Measurements from ENCODE around the gene CC2D2A. TPM values are rescaled to one million over a fixed set of nuclear protein-coding genes. Genes with fewer than 3 reads are reported as not detected.
A peak's percentile ranks its signal among the peaks of the same experiment; 100 is the strongest.

The CC2D2A gene
- total RNA-seq, 1 donor from 2014 or later, result 26.2 TPM

- Mint-ChIP-seq H3K27ac (ENCODE audit: unreplicated experiment) (no peak overlapping the region), H3K36me3 (ENCODE audit: low read depth) (peaks cover 14% of the 10 kb centered on the region), H3K27me3 (ENCODE audit: low read depth) (no peaks in the 10 kb centered on the region), H3K9me3 (peaks cover 3% of the 10 kb centered on the region), H3K4me1 (peaks cover 14% of the 10 kb centered on the region), H3K4me3 (no peak overlapping the region)
- no peak for DNase-seq (ENCODE audit: low read depth, low spot score)
- no peak for TF ChIP-seq CTCF (conservative IDR thresholded peaks at IDR 0.05)
These were observed 32.7 kb downstream of the CC2D2A start for GRCh38 chr4:15502384-15502783.

- peaks cover 8% of the 10 kb centered on the region for H3K4me1 Mint-ChIP-seq
- no peaks in the 10 kb centered on the region for H3K9me3 Mint-ChIP-seq
- no peak for TF ChIP-seq CTCF (conservative IDR thresholded peaks at IDR 0.05)
- H3K27ac Mint-ChIP-seq (ENCODE audit: unreplicated experiment), result no peak overlapping the region
- no peak overlapping the region for H3K4me3 Mint-ChIP-seq
- no peak for DNase-seq (ENCODE audit: low read depth, low spot score)
- no peaks in the 10 kb centered on the region for H3K27me3 Mint-ChIP-seq (ENCODE audit: low read depth)
- peaks cover 9% of the 10 kb centered on the region for H3K36me3 Mint-ChIP-seq (ENCODE audit: low read depth)
These were observed 34.4 kb downstream of the CC2D2A start for GRCh38 chr4:15504041-15504440.

GRCh38 chr4:15506464-15506863, 36.8 kb downstream of the CC2D2A start:
- H3K36me3 Mint-ChIP-seq (ENCODE audit: low read depth), result peaks cover 11% of the 10 kb centered on the region
- H3K27ac Mint-ChIP-seq (ENCODE audit: unreplicated experiment), result no peak overlapping the region
- H3K4me3 Mint-ChIP-seq, result no peak overlapping the region

GRCh38 chr4:15507679-15508078, 38.0 kb downstream of the CC2D2A start:
- no peak for TF ChIP-seq CTCF (conservative IDR thresholded peaks at IDR 0.05)
- Mint-ChIP-seq H3K4me1 (no peaks in the 10 kb centered on the region), H3K4me3 (no peak overlapping the region), H3K9me3 (no peaks in the 10 kb centered on the region), H3K27ac (ENCODE audit: unreplicated experiment) (no peak overlapping the region), H3K36me3 (ENCODE audit: low read depth) (peaks cover 19% of the 10 kb centered on the region), H3K27me3 (ENCODE audit: low read depth) (no peaks in the 10 kb centered on the region)
- no peak for DNase-seq (ENCODE audit: low read depth, low spot score)

More at GRCh38 chr4:15506464-15506863, 36.8 kb downstream of the CC2D2A start:
- Mint-ChIP-seq H3K4me1 (peaks cover 5% of the 10 kb centered on the region), H3K9me3 (no peaks in the 10 kb centered on the region), H3K27me3 (ENCODE audit: low read depth) (no peaks in the 10 kb centered on the region)
- DNase-seq (ENCODE audit: low read depth, low spot score), result no peak
- no peak for TF ChIP-seq CTCF (conservative IDR thresholded peaks at IDR 0.05)

DNA sequence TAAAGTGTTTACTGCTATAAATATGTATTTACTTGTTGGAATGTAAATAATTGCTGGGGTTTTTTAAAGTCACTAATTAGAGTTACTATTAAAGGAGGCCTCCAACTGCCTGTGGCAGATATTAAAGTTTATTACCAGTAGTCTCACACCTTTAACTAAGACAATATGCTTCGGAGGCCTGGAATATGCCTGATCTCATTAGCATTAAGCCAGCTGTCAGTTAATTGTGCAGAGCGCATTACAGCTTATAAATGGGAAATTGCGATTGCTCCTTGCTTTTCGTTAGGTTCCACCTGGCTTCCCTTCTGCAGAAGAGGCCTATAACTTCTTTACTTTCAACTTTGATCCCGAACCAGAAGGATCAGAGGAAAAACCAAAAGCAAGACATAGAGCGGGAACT, 41.3 kb downstream of the CC2D2A start:
- Mint-ChIP-seq H3K9me3 (no peaks in the 10 kb centered on the region), H3K27ac (ENCODE audit: unreplicated experiment) (no peak overlapping the region), H3K27me3 (ENCODE audit: low read depth) (no peaks in the 10 kb centered on the region), H3K36me3 (ENCODE audit: low read depth) (peaks cover 21% of the 10 kb centered on the region), H3K4me3 (no peak overlapping the region), H3K4me1 (no peaks in the 10 kb centered on the region)
- TF ChIP-seq CTCF (conservative IDR thresholded peaks at IDR 0.05), result no peak
- no peak for DNase-seq (ENCODE audit: low read depth, low spot score)

DNA sequence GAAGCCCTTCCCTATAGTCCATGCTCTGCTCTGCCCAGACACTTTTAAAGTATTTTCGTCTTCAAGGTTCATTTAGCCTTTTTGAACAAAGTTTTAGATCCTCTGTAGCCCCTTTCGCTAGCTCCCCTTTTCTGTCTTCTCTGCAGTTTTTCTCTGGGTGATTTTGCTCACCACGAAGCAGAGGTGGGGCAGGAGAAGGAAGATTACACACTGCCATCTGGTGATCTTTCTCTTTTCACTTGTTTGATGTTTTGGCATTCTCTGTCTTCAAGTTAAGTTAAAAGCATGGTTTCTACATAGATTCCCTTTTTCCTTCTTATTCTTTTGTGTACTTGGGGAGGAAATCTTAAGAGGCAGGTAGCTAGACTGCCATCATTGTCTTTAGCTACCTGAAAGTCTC, 43.9 kb downstream of the CC2D2A start:
- Mint-ChIP-seq H3K9me3 (peaks cover 9% of the 10 kb centered on the region), H3K4me1 (no peaks in the 10 kb centered on the region), H3K27ac (ENCODE audit: unreplicated experiment) (peak overlapping the region; percentile 4), H3K4me3 (no peak overlapping the region), H3K36me3 (ENCODE audit: low read depth) (peaks cover 36% of the 10 kb centered on the region), H3K27me3 (ENCODE audit: low read depth) (no peaks in the 10 kb centered on the region)
- TF ChIP-seq CTCF (conservative IDR thresholded peaks at IDR 0.05), result no peak
- no peak for DNase-seq (ENCODE audit: low read depth, low spot score)

All from neural crest cell (in vitro differentiated cells).